Stimulated activated CD8-positive, alpha-beta memory T cell treated with anti-CD3 and anti-CD28 coated beads, Interleukin-15, amount 100 ng/mL, for 4 hours (primary cell): ENCODE measurements around the gene CPEB3.
"Not testable (repeated sequence)": the region's sequence is repeated elsewhere in the genome, so short reads cannot be mapped to it uniquely, and the experiment has no call there.

Source experiments
- DNase-seq, 2 donors: peaks; one replicate each; pipeline ENCODE4 v3.0.0-alpha.2; 2020; ENCODE audit warnings: low read depth in 2 of 2

CPEB3 gene

GRCh38 chr10:92142512-92142911 is 148.4 kb downstream of the CPEB3 start:
- DNase-seq, result no peak

GRCh38 chr10:92141147-92141546 is 149.7 kb downstream of the CPEB3 start:
- DNase-seq, result not testable (repeated sequence)

DNA sequence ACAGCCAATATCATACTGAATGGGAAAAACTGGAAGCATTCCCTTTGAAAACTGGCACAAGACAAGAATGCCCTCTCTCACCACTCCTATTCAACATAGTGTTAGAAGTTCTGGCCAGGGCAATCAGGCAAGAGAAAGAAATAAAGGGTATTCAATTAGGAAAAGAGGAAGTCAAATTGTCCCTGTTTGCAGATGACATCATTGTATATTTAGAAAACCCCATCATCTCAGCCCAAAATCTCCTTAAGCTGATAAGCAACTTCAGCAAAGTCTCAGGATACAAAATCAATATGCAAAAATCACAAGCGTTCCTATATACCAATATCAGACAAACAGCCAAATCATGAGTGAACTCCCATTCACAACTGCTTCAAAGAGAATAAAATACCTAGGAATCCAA is 156.8 kb downstream of the CPEB3 start:
- not testable (repeated sequence) for DNase-seq

DNA sequence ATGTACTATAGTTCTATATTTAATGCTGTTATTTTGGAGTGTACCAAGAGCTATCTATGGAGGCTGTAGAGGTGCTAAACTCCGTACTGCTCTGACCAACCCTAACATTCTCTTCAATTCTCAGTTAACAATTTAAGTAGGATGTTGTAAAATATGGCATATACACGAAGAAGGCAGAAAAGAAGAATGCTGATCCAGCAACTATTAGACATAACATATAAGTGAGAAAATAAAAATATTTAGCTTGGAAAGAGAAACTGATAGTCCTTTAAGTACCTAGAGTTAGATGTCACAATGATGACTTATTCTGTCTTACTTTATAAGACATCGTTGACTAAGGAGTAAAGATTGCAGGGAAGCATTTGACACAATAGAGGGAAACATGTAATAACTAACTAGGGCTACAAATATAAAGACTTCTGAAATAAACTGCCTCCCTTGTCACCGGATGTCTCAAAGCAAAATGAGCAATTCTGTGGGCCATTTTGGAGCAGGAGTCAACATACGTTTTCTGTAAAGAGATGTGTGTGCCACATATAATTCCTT is 159.5 kb downstream of the CPEB3 start:
- DNase-seq, result no peak

DNA sequence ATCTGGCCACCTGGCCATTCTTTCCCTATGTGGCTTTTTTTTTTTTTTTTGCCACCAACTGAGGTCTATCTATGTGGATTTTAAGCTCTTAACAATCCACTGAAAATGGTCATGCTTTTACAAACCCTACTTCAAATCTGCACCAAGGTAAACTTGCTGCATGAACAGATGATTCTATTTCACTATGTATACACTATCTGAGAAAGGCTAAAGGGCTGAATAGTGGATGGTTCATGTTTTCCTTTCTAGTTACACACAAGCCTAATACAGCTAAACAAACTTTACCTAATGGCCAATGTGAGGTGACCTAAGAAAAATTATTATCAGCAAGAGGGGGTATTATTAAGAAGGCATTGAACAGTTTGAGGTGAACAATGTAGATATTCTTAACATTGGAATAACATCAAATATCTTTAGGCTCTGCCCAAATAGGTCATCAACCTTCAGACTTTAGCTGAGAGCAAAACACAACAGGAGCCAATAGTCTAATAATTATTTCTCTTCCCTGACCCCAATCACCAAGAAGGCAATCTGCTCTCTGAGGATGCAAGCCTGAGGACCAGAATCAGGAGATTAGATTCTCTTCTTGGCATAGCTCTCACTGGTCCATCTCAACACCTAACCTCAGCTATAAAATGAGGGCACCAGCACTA is 160.1 kb downstream of the CPEB3 start:
- no peak for DNase-seq

- DNase-seq, result no peak
These were observed 164.7 kb downstream of the CPEB3 start for GRCh38 chr10:92126100-92126650.

DNA sequence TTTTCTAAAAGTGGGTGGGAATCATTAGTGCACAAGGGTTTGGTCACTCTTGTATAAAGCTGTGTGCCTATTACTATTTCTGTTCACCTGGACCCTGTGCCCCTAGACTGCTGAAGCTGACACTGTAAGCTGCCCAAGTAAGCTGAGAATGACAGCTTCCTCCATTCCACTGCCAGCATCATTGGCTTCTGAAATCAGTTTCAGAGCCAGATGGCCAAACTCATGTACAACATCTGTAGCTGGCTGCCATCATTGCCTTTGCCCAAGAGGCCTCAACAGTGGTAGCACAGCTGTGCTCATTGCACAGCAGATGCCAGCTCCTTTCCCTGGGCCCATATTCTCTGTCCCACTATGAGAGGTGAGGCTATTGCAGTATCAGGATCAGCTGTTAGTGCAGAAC is 165.7 kb downstream of the CPEB3 start:
- no peak for DNase-seq

GRCh38 chr10:92124616-92125143 is 166.2 kb downstream of the CPEB3 start:
- DNase-seq, result no peak

GRCh38 chr10:92124020-92124419 is 166.9 kb downstream of the CPEB3 start:
- DNase-seq, result no peak

- no peak for DNase-seq
These were observed 167.9 kb downstream of the CPEB3 start for GRCh38 chr10:92122941-92123450.

- no peak for DNase-seq
These were observed 169.0 kb downstream of the CPEB3 start for GRCh38 chr10:92121686-92122492.

GRCh38 chr10:92119340-92119739 is 171.5 kb downstream of the CPEB3 start:
- DNase-seq, result no peak

- not testable (repeated sequence) for DNase-seq
These were observed 176.0 kb downstream of the CPEB3 start for GRCh38 chr10:92114917-92115316.

DNA sequence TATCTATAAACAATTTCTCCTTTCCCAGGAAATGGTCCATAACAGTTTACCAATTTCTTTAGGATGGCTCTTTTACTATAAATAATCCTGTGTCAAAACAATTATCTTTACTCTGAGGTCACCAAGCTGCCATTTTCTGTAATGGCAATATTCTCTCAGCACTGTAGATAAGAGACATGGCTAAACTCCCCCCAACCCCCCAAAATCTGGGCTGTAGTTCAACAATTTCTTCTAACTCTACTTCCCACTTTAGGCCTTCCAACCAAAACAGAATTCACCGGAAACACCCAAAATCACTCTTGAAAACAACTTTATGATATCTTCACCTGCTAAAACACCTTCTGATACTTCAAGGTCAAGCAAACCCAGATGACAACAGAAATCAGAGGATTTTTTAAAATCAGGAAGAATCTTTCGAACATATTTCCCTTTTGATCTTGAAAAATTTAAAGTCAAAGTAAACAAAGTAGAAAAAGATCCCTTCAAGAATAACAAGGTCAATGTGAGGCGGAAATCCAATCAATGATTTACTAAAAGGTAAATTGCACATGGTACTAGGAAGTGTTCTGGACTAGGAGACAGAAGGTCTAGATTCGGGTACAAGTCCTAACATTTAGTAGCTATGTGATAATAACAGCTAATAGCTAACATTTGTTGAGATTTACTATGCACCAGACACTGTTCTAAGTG is 176.8 kb downstream of the CPEB3 start:
- DNase-seq, result no peak

GRCh38 chr10:92112462-92112861 is 178.4 kb downstream of the CPEB3 start:
- DNase-seq, result no peak

- DNase-seq, result no peak
These were observed 179.4 kb downstream of the CPEB3 start for GRCh38 chr10:92111336-92111939.

DNA sequence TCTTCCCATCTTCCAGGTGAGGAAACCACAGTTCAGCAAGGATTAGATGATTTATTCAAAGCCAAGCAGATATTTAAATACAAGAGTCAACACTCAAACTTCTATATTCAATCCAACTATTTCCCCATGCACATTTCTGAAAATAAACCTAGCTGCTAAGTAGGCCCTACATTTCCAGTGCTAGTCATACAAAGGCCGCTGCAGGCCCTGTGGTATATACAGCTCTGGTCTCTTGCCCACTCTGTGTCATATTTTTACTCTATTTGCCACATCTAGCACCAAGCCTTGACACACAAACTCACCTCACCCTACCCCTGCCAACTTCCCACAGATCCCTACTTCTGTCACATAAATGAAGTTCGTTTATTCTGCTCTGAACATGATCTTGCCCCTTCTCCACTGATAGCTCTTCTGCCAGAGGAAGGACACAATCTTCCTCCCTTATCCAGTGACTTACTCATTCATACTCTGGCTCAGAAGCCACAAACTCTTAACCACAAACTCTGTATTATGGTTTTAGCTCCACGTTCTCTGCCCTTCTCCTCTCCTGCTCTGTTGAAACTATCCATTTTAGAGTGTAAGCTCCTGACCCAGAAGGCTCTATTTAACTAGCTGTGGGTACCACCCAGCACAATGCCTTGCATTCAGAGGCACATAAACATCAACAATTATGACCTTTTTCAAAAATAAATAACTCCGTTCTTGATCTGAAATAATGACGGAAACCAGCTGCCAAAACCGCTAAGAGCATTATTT is 180.7 kb downstream of the CPEB3 start:
- no peak for DNase-seq

DNA sequence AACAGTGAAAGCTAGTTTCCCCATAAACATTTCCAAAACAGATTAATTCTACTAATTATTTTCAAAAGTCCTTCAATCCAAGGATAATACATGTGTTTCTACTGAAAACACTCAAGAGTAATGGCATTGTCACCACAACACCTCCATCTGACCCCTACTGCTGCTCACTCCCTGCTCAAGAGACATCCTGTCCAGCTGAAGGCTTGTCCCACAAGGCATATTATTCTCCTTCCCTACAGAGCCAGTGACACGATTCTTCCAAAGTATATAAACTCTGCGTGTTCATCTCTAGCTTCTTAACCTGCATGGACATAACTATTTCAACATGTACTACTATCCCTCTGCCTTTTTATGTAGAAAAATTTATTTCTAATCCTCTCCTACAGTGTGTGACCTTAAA is 182.1 kb downstream of the CPEB3 start:
- DNase-seq, result no peak

DNA sequence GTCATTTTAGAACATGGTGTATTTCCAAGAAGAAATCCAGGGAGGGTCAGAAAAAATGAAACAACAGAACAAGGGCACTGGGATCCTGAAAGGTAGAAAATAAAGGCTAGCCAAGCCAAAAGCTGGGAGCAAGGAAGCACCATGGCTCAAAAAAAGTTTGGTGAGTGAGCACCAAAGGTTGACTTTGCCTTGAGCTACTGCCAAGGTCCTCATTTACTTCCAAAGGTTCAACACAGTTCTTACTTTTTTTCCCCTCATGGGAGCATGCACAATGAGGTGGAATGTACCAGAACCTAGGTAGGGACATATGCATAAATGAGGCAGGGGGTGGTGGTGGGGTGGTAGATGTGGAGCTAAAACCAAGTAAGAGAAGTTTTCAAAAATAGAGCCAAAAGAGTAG is 182.8 kb downstream of the CPEB3 start:
- no peak for DNase-seq

DNA sequence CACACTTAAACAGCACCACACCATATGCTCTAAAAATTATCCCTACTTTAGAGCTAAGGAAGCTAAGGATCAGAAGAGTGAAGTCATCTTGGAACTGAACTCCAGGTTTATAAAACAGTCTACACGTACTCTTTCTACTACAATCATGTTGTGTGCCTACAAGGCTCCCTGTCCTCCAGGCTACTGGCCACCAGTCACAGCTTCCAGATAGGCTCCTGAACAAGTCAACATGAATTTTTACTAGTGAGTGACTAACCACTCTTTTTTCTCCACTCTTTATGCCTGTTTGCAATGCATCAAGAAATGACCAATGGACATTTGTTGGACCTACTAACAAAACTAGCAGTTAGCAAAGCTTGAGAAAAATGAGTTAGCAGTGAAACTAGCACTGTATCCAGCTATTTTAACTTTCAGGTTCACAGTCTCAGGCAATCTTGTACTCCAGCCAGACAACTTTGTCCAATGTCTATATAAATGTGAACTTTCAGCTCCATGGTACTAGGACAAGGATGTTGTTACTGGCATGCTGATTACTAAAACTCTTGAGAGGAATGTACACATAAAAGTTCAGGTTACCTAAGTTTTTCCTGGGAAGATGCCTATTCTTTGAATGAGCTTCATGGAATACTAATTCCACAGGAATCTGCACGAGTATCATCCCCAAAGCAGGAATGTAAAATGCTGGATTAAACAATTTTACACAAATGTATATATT is 187.3 kb downstream of the CPEB3 start:
- no peak for DNase-seq
